GM12873 (cell line): ENCODE data around the gene IP6K3.

Source experiments
- CTCF ChIP-seq: IDR thresholded peaks from 2 replicates; pipeline ENCODE4 v1.5.1; 2012; ENCODE audit warnings: low read depth, mild to moderate bottlenecking, moderate library complexity, low read length, control low read depth; ENCODE audit not compliant: insufficient read depth; ENCODE audit errors: missing control alignments

IP6K3 gene

GRCh38 chr6:33689148-33689494, 57.6 kb downstream of the IP6K3 start:
- no peak for TF ChIP-seq CTCF

- no peak for TF ChIP-seq CTCF
Measured at GRCh38 chr6:33688451-33689147, 58.1 kb downstream of the IP6K3 start.

- TF ChIP-seq CTCF = no peak
Measured at GRCh38 chr6:33688006-33688405, 58.7 kb downstream of the IP6K3 start.

- TF ChIP-seq CTCF = no peak
Measured at GRCh38 chr6:33686981-33687975, 59.4 kb downstream of the IP6K3 start.

- no peak for TF ChIP-seq CTCF
Measured at GRCh38 chr6:33686225-33686924, 60.3 kb downstream of the IP6K3 start.

GRCh38 chr6:33685411-33686224, 61.1 kb downstream of the IP6K3 start:
- TF ChIP-seq CTCF = no peak
